LNCaP clone FGC (cell line): ENCODE data around the gene CRYBG1.
"Not testable (repeated sequence)": the region's sequence is repeated elsewhere in the genome, so short reads cannot be mapped to it uniquely, and the experiment has no call there.

Source experiments
- DNase-seq: peaks from one replicate; pipeline ENCODE4 v3.0.0-alpha.2; 2011; ENCODE audit warnings: low read depth
- H3K4me3 ChIP-seq: 2 replicates; pipeline ENCODE4 v1.5.1; 2011; ENCODE audit warnings: mild to moderate bottlenecking, low read depth, low read length, control low read depth
- CTCF ChIP-seq: IDR thresholded peaks from 2 replicates; pipeline ENCODE4 v1.5.1; 2012; ENCODE audit warnings: mild to moderate bottlenecking; ENCODE audit not compliant: control insufficient read depth, insufficient read depth; ENCODE audit errors: extremely low read depth

The CRYBG1 gene

GRCh38 chr6:106512968-106513574 is 152.6 kb downstream of the CRYBG1 start:
- TF ChIP-seq CTCF: no peak
- H3K4me3 ChIP-seq: peak overlapping the region; percentile 56
- DNase-seq: no peak

GRCh38 chr6:106513808-106514582 is 153.5 kb downstream of the CRYBG1 start:
- DNase-seq: peak; percentile 66
- no peak for TF ChIP-seq CTCF
- H3K4me3 ChIP-seq: peak overlapping the region; percentile 56

GRCh38 chr6:106514583-106514885 is 154.0 kb downstream of the CRYBG1 start:
- DNase-seq: peak; percentile 71
- peak overlapping the region; percentile 56 for H3K4me3 ChIP-seq
- no peak for TF ChIP-seq CTCF

- H3K4me3 ChIP-seq: not testable (repeated sequence)
These were observed 155.1 kb downstream of the CRYBG1 start for GRCh38 chr6:106515582-106515981.

GRCh38 chr6:106516616-106517015 is 156.1 kb downstream of the CRYBG1 start:
- DNase-seq: no peak
- TF ChIP-seq CTCF: no peak
- no peak overlapping the region for H3K4me3 ChIP-seq

More at GRCh38 chr6:106515582-106515981, 155.1 kb downstream of the CRYBG1 start:
- DNase-seq: not testable (repeated sequence)

- no peak for DNase-seq
- no peak overlapping the region for H3K4me3 ChIP-seq
- no peak for TF ChIP-seq CTCF
These were observed 157.2 kb downstream of the CRYBG1 start for GRCh38 chr6:106517706-106518105.

GRCh38 chr6:106518748-106519147 is 158.2 kb downstream of the CRYBG1 start:
- TF ChIP-seq CTCF: no peak
- DNase-seq: no peak
- H3K4me3 ChIP-seq: no peak overlapping the region
